BE2C (cell line): Measurements from ENCODE around the gene ASB5.

ENCODE experiments used
- DNase-seq: peaks from one replicate; pipeline ENCODE4 v3.0.0-alpha.2; 2020
- H3K27me3 ChIP-seq: fragments of 250-450 bp; sonication (Bioruptor Pico); 2 replicates; pipeline ENCODE4 v1.5.1; 2020; ENCODE audit warnings: mild to moderate bottlenecking
- H3K36me3 ChIP-seq: fragments of 250-450 bp; sonication (Bioruptor Pico); 2 replicates; pipeline ENCODE4 v1.5.1; 2020; ENCODE audit warnings: mild to moderate bottlenecking
- H3K4me1 ChIP-seq: fragments of 250-450 bp; sonication (Bioruptor Pico); 2 replicates; pipeline ENCODE4 v1.5.1; 2020
- H3K4me3 ChIP-seq: 2 replicates; pipeline ENCODE4 v1.5.1; 2011; ENCODE audit warnings: low read depth, low read length
- H3K9me3 ChIP-seq: fragments of 250-450 bp; sonication (Bioruptor Pico); 2 replicates; pipeline ENCODE4 v1.5.1; 2020
- CTCF ChIP-seq: IDR thresholded peaks from 2 replicates; pipeline ENCODE4 v1.5.1; 2012; ENCODE audit warnings: mild to moderate bottlenecking, low read depth, low read length

The ASB5 gene

GRCh38 chr4:176186671-176187395, 82.2 kb downstream of the ASB5 start:
- H3K27me3 ChIP-seq = no peaks in the 10 kb centered on the region
- no peak for TF ChIP-seq CTCF
- no peak for DNase-seq
- no peaks in the 10 kb centered on the region for H3K36me3 ChIP-seq
- H3K4me1 ChIP-seq = peaks cover 7% of the 10 kb centered on the region
- H3K4me3 ChIP-seq = no peak overlapping the region
- no peaks in the 10 kb centered on the region for H3K9me3 ChIP-seq

DNA sequence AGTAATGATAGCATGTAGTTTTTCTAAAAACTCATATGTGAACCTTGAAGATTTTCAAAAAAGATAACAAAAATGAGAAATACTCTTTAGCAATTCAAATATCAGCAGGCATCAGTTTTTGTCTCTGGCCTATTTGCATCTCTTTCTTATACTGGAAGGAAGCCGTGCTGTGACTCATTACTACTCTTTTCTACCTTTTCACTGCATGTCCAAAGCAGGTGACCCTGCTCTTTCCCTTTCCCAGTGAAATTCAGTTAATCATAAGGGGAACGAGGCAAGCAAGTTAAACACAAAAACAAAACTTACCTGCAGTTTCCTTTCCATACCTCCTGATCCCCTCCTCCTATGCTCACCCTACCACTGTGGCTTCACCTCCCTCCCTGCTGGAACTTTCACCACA, 83.0 kb downstream of the ASB5 start:
- Histone ChIP-seq H3K27me3 (no peaks in the 10 kb centered on the region), H3K36me3 (no peaks in the 10 kb centered on the region), H3K9me3 (no peaks in the 10 kb centered on the region), H3K4me3 (no peak overlapping the region), H3K4me1 (peaks cover 7% of the 10 kb centered on the region)
- no peak for TF ChIP-seq CTCF
- no peak for DNase-seq

GRCh38 chr4:176185051-176185450, 84.0 kb downstream of the ASB5 start:
- Histone ChIP-seq H3K4me3 (no peak overlapping the region), H3K4me1 (peaks cover 6% of the 10 kb centered on the region; the same call in 1 of the 2 replicates), H3K9me3 (no peaks in the 10 kb centered on the region), H3K36me3 (no peaks in the 10 kb centered on the region), H3K27me3 (no peaks in the 10 kb centered on the region)
- DNase-seq = no peak
- no peak for TF ChIP-seq CTCF
